Endothelial cell of umbilical vein (primary cell): ENCODE results near the gene MAST4. TPM values are rescaled to one million over a fixed set of nuclear protein-coding genes. Genes with fewer than 3 reads are reported as not detected.

ENCODE experiments used
- BruUV-seq: library from RNA; stranded (reverse); fragments of 400-500 nt; replicated peaks from 2 replicates; lab custom pipeline; 2021; lab: Mats Ljungman, UMichigan
- CTCF ChIA-PET: fragments of 300-600, 350-600 bp; sonication (Branson Sonifier 250); formaldehyde crosslinking; loops from one replicate; lab custom pipeline; 2021; ENCODE audit warnings: antibody characterized with exemption, inconsistent platforms; lab: Charles Lee
- POLR2A ChIA-PET: fragments of 300-600, 350-600 bp; sonication (Branson Sonifier 250); formaldehyde crosslinking; loops from one replicate; lab custom pipeline; 2021; ENCODE audit warnings: antibody characterized with exemption, inconsistent platforms; lab: Charles Lee
- DNase-seq: peaks from one replicate; pipeline ENCODE4 v3.0.0-alpha.2; 2011; ENCODE audit warnings: low read depth, low spot score
- FAIRE-seq: peaks from 2 replicates; lab custom pipeline; 2011; peaks lifted over from hg19 to GRCh38; lab: Jason Lieb, UNC
- H2AFZ ChIP-seq: 2 replicates; pipeline ENCODE4 v1.6.0; 2012; ENCODE audit warnings: low read depth, low read length, control low read depth, inconsistent platforms
- H3K27ac ChIP-seq: 2 replicates; pipeline ENCODE4 v1.5.1; 2011; ENCODE audit warnings: low read depth, mild to moderate bottlenecking, control low read depth, low read length, moderate library complexity; ENCODE audit not compliant: insufficient read depth
- H3K27me3 ChIP-seq, 2 experiments: 2 replicates each; pipeline versions ENCODE4 v1.6.0 to v1.6.1; 2011; ENCODE audit warnings: low read length in 2 of 2, mixed read lengths in 1 of 2; ENCODE audit not compliant: control insufficient read depth in 2 of 2, insufficient read depth in 2 of 2
- H3K36me3 ChIP-seq, 2 experiments: 2 replicates in 1 of 2; 3 replicates in 1 of 2; pipeline ENCODE4 v1.5.1; 2011; ENCODE audit warnings: low read length in 2 of 2, mild to moderate bottlenecking in 1 of 2, moderate library complexity in 1 of 2; ENCODE audit not compliant: control insufficient read depth in 2 of 2, insufficient read depth in 2 of 2; ENCODE audit errors: extremely low read depth in 1 of 2
- H3K4me1 ChIP-seq: 3 replicates; pipeline ENCODE4 v1.5.1; 2011; ENCODE audit warnings: mild to moderate bottlenecking, low read length; ENCODE audit not compliant: control insufficient read depth, insufficient read depth; ENCODE audit errors: extremely low read depth
- H3K4me2 ChIP-seq: 2 replicates; pipeline ENCODE4 v1.6.1; 2011; ENCODE audit warnings: low read length, control low read depth, mixed read lengths; ENCODE audit not compliant: insufficient read depth
- H3K4me3 ChIP-seq, 3 experiments: fragments of 200-600 bp in 1 of 3; sonication (generic), shearing (Covaris generic) in 1 of 3; replicated peaks in 1 of 3; 2 replicates each; pipeline ENCODE4 v1.5.1; 2011 to 2016; ENCODE audit warnings: control low read depth in 3 of 3, low read length in 3 of 3, mild to moderate bottlenecking in 2 of 3, inconsistent platforms in 1 of 3, low read depth in 1 of 3, moderate library complexity in 1 of 3; ENCODE audit not compliant: insufficient read depth in 1 of 3
- H3K79me2 ChIP-seq: 2 replicates; pipeline ENCODE4 v1.6.0; 2012; ENCODE audit warnings: low read length, inconsistent platforms; ENCODE audit not compliant: control insufficient read depth, insufficient read depth
- H3K9ac ChIP-seq: replicated peaks from 2 replicates; pipeline ENCODE3; 2011; ENCODE audit warnings: low read length, control low read depth; ENCODE audit not compliant: insufficient read depth; ENCODE audit errors: extremely low read depth
- H3K9me1 ChIP-seq: replicated peaks from 3 replicates; pipeline ENCODE4 v1.6.0; 2011; ENCODE audit warnings: mild to moderate bottlenecking, low read length; ENCODE audit not compliant: control insufficient read depth, insufficient read depth; ENCODE audit errors: extremely low read depth
- H3K9me3 ChIP-seq: replicated peaks from 2 replicates; pipeline ENCODE4 v1.5.1; 2012; ENCODE audit warnings: low read length, inconsistent platforms; ENCODE audit not compliant: control insufficient read depth, insufficient read depth
- H4K20me1 ChIP-seq: replicated peaks from 2 replicates; pipeline ENCODE3; 2011; ENCODE audit warnings: mild to moderate bottlenecking, low read length; ENCODE audit not compliant: control insufficient read depth, insufficient read depth; ENCODE audit errors: extremely low read depth
- EZH2 ChIP-seq: IDR thresholded peaks from 2 replicates; pipeline ENCODE4 v1.6.1; 2012; ENCODE audit warnings: borderline replicate concordance, low read depth, mild to moderate bottlenecking, moderate library complexity, low read length, inconsistent platforms; ENCODE audit not compliant: severe bottlenecking
- FOS ChIP-seq: IDR thresholded peaks from 2 replicates; pipeline ENCODE4 v1.6.1; 2011; ENCODE audit warnings: mild to moderate bottlenecking, low read length, moderate library complexity, borderline replicate concordance; ENCODE audit not compliant: insufficient read depth
- GATA2 ChIP-seq: IDR thresholded peaks from 2 replicates; pipeline ENCODE4 v1.7.0; 2011; ENCODE audit warnings: low read depth, mild to moderate bottlenecking, moderate library complexity, mixed read lengths, low read length; ENCODE audit not compliant: insufficient read length, insufficient read depth
- JUN ChIP-seq: IDR thresholded peaks from 2 replicates; pipeline ENCODE4 v1.6.1; 2011; ENCODE audit warnings: borderline replicate concordance, low read depth; ENCODE audit not compliant: insufficient read length, insufficient read depth
- MYC ChIP-seq: IDR thresholded peaks from one replicate; pipeline ENCODE4 v1.6.1; 2011; ENCODE audit warnings: mild to moderate bottlenecking, low read depth, low read length
- POLR2A ChIP-seq: IDR thresholded peaks from 2 replicates; pipeline ENCODE4 v1.6.1; 2012; ENCODE audit warnings: low read depth, mild to moderate bottlenecking, control low read depth, low read length
- POLR2AphosphoS5 ChIP-seq: IDR thresholded peaks from 2 replicates; pipeline ENCODE4 v1.6.1; 2012; ENCODE audit warnings: low read depth, mild to moderate bottlenecking, control low read depth, low read length, moderate library complexity; ENCODE audit not compliant: insufficient read depth
- dilution Hi-C: fragments of 300-500 bp; cut with MboI; formaldehyde crosslinking; loops from one replicate; pipeline ENCODE4 v1.15.0; 2019; ENCODE audit warnings: low sequenced_read_pairs; ENCODE audit not compliant: extremely low pct_ligation_motif_present
- intact Hi-C: fragments of 100-400 bp; cut with micrococcal nuclease; formaldehyde crosslinking; loops from one replicate; pipeline ENCODE4 v1.10.0; 2022
- polyA plus RNA-seq, 4 experiments: library from polyadenylated mRNA; depleted of rRNA in 3 of 4; stranded (reverse) in 3 of 4; unstranded in 1 of 4; fragments of >200 nt; gene quantifications; 2 replicates each; pipeline versions ENCODE4 v1.2.1 to v1.2.3, GENCODE V29; 2011 to 2012; ENCODE audit warnings: missing spikeins in 1 of 4
- total RNA-seq: library from RNA; stranded (reverse); gene quantifications from 2 replicates; pipeline ENCODE4 v1.2.3, GENCODE V29; 2021
- TF ChIP-seq, protein P1 (sequence below): IDR thresholded peaks from 2 replicates; pipeline ENCODE4 v1.6.1; 2011; ENCODE audit not compliant: insufficient read depth, insufficient read length
- TF ChIP-seq, protein P2 (sequence below), 2 donors: IDR thresholded peaks; 1 replicate in 1 of 2; 2 replicates in 1 of 2; pipeline ENCODE4 v1.5.1; 2011; ENCODE audit warnings: low read length in 2 of 2, mild to moderate bottlenecking in 2 of 2, moderate library complexity in 2 of 2, control low read depth in 1 of 2, inconsistent platforms in 1 of 2, low read depth in 1 of 2; ENCODE audit not compliant: insufficient read depth in 1 of 2; ENCODE audit errors: extremely low read depth in 1 of 2

Gene MAST4
- total and polyA plus RNA-seq, 2 donors (not counting 3 experiments of a cell fraction or from before 2014, with no cell fraction given), result 40.2 to 116 TPM

DNA sequence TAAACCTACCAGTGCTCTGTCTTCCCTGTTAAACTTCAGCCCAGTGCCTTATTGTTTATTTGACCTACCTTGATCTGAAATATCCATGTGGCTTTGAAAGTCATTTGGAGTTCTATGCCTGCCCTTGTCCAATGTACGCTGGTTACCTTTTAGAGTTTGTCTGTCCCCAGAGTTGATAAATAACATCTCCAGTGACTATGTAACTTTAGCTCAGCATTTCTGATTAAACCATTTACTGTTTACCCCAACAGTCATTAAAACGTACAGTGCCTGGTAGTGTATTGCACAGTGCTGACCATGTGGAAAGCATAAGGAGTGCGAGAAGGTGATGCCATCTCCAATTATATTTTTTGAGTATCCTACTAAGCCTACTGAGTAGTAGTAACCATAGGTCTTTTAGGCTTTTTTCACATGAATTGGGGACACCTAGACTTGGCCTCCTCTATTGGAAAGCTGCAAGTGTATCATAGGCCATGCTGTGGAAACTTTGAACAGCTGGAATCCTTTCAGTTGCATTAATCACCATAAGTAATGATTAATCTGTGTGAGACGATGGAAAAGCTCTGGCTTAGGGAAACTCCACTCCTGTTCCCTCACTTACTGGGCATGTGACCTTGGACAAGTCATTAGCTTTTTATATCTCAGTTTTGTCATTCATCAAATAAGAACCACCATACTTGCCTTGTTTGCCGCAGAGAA, 93.5 kb downstream of the MAST4 start:
- Histone ChIP-seq H2AFZ (no peak overlapping the region), H3K4me2 (no peak overlapping the region), H3K27ac (no peak overlapping the region), H3K36me3 (no peaks in the 10 kb centered on the region), H3K4me1 (no peaks in the 10 kb centered on the region), H3K9ac (no peak overlapping the region), H3K4me3 (no peak overlapping the region), H3K27me3 (peaks cover 0 to 3% of the 10 kb centered on the region in 2 experiments), H3K9me3 (no peaks in the 10 kb centered on the region), H3K9me1 (no peaks in the 10 kb centered on the region), H4K20me1 (no peaks in the 10 kb centered on the region), H3K79me2 (no peaks in the 10 kb centered on the region)
- CTCF ChIA-PET, result interaction anchor here (1.3 kb wide), 1 partner anchor 384 kb away, joined by 3 read pairs; no protein-coding TSS in a partner anchor
- dilution Hi-C loops, result no loop called here
- no peak for DNase-seq
- POLR2A ChIA-PET, result no interaction called here
- FAIRE-seq, result no peak
- intact Hi-C loops, result no loop called here
- no TSS peak for BruUV-seq
- TF ChIP-seq, protein P1, sequence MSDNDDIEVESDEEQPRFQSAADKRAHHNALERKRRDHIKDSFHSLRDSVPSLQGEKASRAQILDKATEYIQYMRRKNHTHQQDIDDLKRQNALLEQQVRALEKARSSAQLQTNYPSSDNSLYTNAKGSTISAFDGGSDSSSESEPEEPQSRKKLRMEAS, result no peak
- TF ChIP-seq POLR2AphosphoS5 (no peak), FOS (no peak), EZH2 (no peak), MYC (no peak), GATA2 (no peak), JUN (no peak), POLR2A (no peak)
- TF ChIP-seq, protein P2, sequence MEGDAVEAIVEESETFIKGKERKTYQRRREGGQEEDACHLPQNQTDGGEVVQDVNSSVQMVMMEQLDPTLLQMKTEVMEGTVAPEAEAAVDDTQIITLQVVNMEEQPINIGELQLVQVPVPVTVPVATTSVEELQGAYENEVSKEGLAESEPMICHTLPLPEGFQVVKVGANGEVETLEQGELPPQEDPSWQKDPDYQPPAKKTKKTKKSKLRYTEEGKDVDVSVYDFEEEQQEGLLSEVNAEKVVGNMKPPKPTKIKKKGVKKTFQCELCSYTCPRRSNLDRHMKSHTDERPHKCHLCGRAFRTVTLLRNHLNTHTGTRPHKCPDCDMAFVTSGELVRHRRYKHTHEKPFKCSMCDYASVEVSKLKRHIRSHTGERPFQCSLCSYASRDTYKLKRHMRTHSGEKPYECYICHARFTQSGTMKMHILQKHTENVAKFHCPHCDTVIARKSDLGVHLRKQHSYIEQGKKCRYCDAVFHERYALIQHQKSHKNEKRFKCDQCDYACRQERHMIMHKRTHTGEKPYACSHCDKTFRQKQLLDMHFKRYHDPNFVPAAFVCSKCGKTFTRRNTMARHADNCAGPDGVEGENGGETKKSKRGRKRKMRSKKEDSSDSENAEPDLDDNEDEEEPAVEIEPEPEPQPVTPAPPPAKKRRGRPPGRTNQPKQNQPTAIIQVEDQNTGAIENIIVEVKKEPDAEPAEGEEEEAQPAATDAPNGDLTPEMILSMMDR (IDR thresholded peaks at IDR 0.05; ENCODE audit: extremely low read depth in 1 of 2, insufficient read depth in 1 of 2, low read depth in 1 of 2, low read length in 2 of 2), result no peak
